IMR-90 (cell line): ENCODE data around the gene PHC2.

Experiments
- RFX5 ChIP-seq: IDR thresholded peaks from 2 replicates; pipeline ENCODE4 v1.8.0; 2012; ENCODE audit warnings: low read depth, mild to moderate bottlenecking, low read length, moderate library complexity
- TF ChIP-seq, protein P1 (sequence below): conservative IDR thresholded peaks from 2 replicates; pipeline ENCODE4 v1.5.1; 2012; ENCODE audit warnings: mild to moderate bottlenecking, low read depth, low read length, improper control_type of control experiment
- TF ChIP-seq, protein P2 (sequence below): fragments of 150-350 bp; IDR thresholded peaks from 2 replicates; pipeline ENCODE4 v1.6.1; 2016; ENCODE audit warnings: low read depth, mild to moderate bottlenecking, low read length, moderate library complexity, borderline replicate concordance

DNA sequence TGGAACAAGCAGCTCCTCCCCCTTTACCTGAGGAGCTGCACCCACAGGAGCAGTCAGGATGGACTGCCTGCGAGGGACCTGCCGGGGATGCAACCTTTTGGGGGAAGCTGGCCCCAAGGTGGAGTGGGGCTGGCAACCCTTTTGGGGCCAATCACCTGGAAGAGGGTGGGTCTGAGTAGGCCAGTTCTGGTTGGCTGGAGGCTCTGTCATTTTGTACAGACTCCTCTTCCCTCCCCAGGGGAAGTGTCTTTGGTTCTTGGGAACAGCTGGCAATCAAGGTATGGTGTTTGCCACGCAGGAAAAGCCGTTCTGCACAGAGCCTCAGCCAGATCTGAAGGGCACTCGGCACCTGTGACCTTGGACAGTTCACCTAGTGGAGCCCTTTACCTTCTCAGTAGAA is 109.7 kb downstream of the PHC2 start:
- TF ChIP-seq RFX5, result no peak
- TF ChIP-seq, protein P1, sequence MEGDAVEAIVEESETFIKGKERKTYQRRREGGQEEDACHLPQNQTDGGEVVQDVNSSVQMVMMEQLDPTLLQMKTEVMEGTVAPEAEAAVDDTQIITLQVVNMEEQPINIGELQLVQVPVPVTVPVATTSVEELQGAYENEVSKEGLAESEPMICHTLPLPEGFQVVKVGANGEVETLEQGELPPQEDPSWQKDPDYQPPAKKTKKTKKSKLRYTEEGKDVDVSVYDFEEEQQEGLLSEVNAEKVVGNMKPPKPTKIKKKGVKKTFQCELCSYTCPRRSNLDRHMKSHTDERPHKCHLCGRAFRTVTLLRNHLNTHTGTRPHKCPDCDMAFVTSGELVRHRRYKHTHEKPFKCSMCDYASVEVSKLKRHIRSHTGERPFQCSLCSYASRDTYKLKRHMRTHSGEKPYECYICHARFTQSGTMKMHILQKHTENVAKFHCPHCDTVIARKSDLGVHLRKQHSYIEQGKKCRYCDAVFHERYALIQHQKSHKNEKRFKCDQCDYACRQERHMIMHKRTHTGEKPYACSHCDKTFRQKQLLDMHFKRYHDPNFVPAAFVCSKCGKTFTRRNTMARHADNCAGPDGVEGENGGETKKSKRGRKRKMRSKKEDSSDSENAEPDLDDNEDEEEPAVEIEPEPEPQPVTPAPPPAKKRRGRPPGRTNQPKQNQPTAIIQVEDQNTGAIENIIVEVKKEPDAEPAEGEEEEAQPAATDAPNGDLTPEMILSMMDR, result no peak
- TF ChIP-seq, protein P2, sequence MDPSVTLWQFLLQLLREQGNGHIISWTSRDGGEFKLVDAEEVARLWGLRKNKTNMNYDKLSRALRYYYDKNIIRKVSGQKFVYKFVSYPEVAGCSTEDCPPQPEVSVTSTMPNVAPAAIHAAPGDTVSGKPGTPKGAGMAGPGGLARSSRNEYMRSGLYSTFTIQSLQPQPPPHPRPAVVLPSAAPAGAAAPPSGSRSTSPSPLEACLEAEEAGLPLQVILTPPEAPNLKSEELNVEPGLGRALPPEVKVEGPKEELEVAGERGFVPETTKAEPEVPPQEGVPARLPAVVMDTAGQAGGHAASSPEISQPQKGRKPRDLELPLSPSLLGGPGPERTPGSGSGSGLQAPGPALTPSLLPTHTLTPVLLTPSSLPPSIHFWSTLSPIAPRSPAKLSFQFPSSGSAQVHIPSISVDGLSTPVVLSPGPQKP, result no peak
